ENCODE results near the gene SPHKAP. TPM values are rescaled to one million over a fixed set of nuclear protein-coding genes. Genes with fewer than 3 reads are reported as not detected.

Gene SPHKAP
- total and polyA plus RNA-seq, 2 of the 4 experiments (the other 2 are of a cell fraction): not detected

DNA sequence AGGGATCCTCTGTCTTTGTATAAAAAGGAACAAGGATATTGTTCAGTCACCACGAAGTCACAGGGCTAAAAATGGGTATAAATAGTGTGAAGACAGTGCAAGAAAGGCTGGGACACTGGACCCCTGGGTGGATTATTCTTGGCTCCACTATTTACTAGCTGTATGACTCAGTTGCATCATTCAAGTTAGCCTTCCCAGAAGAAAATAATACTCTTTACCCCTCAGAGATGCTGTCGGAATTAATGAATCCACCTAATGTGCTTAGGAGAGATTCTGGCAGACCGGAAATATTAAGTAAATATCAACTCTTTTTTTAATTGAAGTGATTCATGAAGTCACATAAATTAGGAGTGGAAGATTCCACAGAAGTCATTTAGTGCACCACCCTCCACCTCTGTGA lies 98.9 kb downstream of the SPHKAP start:
- H3K4ac ChIP-seq (ENCODE audit: low read depth, low read length): no peak overlapping the region
- no peak overlapping the region for H3K4me3 ChIP-seq (ENCODE audit: insufficient read depth, low read depth, low read length)
- H4K20me1 ChIP-seq (ENCODE audit: insufficient read depth, low read length): no peaks in the 10 kb centered on the region
- no peaks in the 10 kb centered on the region for H3K9me1 ChIP-seq (ENCODE audit: insufficient read depth, low read length)
- H3K36me3 ChIP-seq (ENCODE audit: control insufficient read depth, insufficient read depth, low read length): no peaks in the 10 kb centered on the region
- H2BK20ac ChIP-seq (ENCODE audit: low read depth, low read length): no peak overlapping the region
- H2AK5ac ChIP-seq (ENCODE audit: low read depth, low read length): no peak overlapping the region
- DNase-seq: no peak
- no peak overlapping the region for H3K56ac ChIP-seq (ENCODE audit: extremely low read depth, insufficient read depth, low read length)
- no peak overlapping the region for H3K27ac ChIP-seq (ENCODE audit: insufficient read depth, low read length)
- no peak overlapping the region for H2BK5ac ChIP-seq (ENCODE audit: low read depth, low read length, poor library complexity, severe bottlenecking)
- no peak overlapping the region for H2BK15ac ChIP-seq (ENCODE audit: low read depth, low read length)
- no peak overlapping the region for H3K14ac ChIP-seq (replicated peaks; ENCODE audit: low read depth, low read length)
- no peak overlapping the region for H3K9ac ChIP-seq (ENCODE audit: low read depth, low read length)
- POLR2A ChIA-PET (ENCODE audit: unreplicated experiment): no interaction called here
- no peak overlapping the region for H2AFZ ChIP-seq (replicated peaks; ENCODE audit: low read length, poor library complexity)
- no peak overlapping the region for H4K5ac ChIP-seq (ENCODE audit: low read depth, low read length)
- no peak overlapping the region for H3K23ac ChIP-seq (ENCODE audit: low read depth, low read length)
- no peak overlapping the region for H2BK120ac ChIP-seq (ENCODE audit: low read depth, low read length)
- BruUV-seq (replicated peaks): no TSS peak
- no peak overlapping the region for H3K4me2 ChIP-seq (ENCODE audit: low read depth, low read length)
- H2AK9ac ChIP-seq (replicated peaks; ENCODE audit: low read depth, low read length, poor library complexity): no peak overlapping the region
- H3K79me1 ChIP-seq (ENCODE audit: low read depth in 1 of 2, low read length in 2 of 2): no peaks in the 10 kb centered on the region
- no peaks in the 10 kb centered on the region for H3K4me1 ChIP-seq (ENCODE audit: control insufficient read depth, insufficient read depth, low read length)
- H3K9me3 ChIP-seq (ENCODE audit: control insufficient read depth, insufficient read depth, low read length): peaks cover 11% of the 10 kb centered on the region
- H3K18ac ChIP-seq (ENCODE audit: low read depth, low read length): no peak overlapping the region
- WGBS, 2 experiments (ENCODE audit: extremely low coverage in 2 of 2, insufficient read length in 1 of 2): no CpG with 5 or more reads among the region's 3 CpGs
- dilution Hi-C loops (cut with HindIII; ENCODE audit: low sequenced_read_pairs, unreplicated experiment): no loop called here
- TF ChIP-seq MAFK (IDR thresholded peaks at IDR 0.05; ENCODE audit: low read depth, low read length) (no peak), SMC3 (IDR thresholded peaks at IDR 0.05; ENCODE audit: low read depth, low read length) (no peak), NFE2L2 (IDR thresholded peaks at IDR 0.05; ENCODE audit: low read depth, low read length) (no peak), RFX5 (IDR thresholded peaks at IDR 0.05; ENCODE audit: low read depth, low read length) (no peak), POLR2A (IDR thresholded peaks at IDR 0.05; ENCODE audit: low read depth, low read length) (no peak), BHLHE40 (IDR thresholded peaks at IDR 0.05; ENCODE audit: low read depth, low read length) (no peak), CEBPB (IDR thresholded peaks at IDR 0.05; ENCODE audit: low read depth, low read length) (no peak)
- TF ChIP-seq, protein P1, sequence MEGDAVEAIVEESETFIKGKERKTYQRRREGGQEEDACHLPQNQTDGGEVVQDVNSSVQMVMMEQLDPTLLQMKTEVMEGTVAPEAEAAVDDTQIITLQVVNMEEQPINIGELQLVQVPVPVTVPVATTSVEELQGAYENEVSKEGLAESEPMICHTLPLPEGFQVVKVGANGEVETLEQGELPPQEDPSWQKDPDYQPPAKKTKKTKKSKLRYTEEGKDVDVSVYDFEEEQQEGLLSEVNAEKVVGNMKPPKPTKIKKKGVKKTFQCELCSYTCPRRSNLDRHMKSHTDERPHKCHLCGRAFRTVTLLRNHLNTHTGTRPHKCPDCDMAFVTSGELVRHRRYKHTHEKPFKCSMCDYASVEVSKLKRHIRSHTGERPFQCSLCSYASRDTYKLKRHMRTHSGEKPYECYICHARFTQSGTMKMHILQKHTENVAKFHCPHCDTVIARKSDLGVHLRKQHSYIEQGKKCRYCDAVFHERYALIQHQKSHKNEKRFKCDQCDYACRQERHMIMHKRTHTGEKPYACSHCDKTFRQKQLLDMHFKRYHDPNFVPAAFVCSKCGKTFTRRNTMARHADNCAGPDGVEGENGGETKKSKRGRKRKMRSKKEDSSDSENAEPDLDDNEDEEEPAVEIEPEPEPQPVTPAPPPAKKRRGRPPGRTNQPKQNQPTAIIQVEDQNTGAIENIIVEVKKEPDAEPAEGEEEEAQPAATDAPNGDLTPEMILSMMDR (conservative IDR thresholded peaks at IDR 0.05; ENCODE audit: low read depth, low read length): no peak
- TF ChIP-seq, protein P2, sequence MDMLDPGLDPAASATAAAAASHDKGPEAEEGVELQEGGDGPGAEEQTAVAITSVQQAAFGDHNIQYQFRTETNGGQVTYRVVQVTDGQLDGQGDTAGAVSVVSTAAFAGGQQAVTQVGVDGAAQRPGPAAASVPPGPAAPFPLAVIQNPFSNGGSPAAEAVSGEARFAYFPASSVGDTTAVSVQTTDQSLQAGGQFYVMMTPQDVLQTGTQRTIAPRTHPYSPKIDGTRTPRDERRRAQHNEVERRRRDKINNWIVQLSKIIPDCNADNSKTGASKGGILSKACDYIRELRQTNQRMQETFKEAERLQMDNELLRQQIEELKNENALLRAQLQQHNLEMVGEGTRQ (IDR thresholded peaks at IDR 0.05; ENCODE audit: low read depth, low read length): no peak
- in situ Hi-C loops (cut with MboI; ENCODE audit: low sequenced_read_pairs): no loop called here
- no peak for ATAC-seq (ENCODE audit: low read depth)
- no peak overlapping the region for H4K91ac ChIP-seq (ENCODE audit: insufficient read depth, low read depth, low read length)
- intact Hi-C loops (cut with micrococcal nuclease): no loop called here
- CTCF ChIA-PET: interaction anchor here (0.6 kb wide), 1 partner anchor 580 kb away, joined by 3 read pairs; no protein-coding TSS in a partner anchor
- no peak overlapping the region for H4K8ac ChIP-seq (ENCODE audit: low read depth in 2 of 2, low read length in 2 of 2)
- no peaks in the 10 kb centered on the region for H3K27me3 ChIP-seq (ENCODE audit: control insufficient read depth, insufficient read depth, low read length)

Data from IMR-90 (cell line).